DOHH2 (cell line): ENCODE results near the gene AKAP17A.

ENCODE experiments used
- H3F3A ChIP-seq: fragments of 200-600 bp; sonication (generic), shearing (Covaris generic); 2 replicates; pipeline ENCODE4 v1.6.0; 2016; ENCODE audit warnings: antibody characterized with exemption, mild to moderate bottlenecking; ENCODE audit not compliant: control insufficient read depth, insufficient read depth
- H3K27ac ChIP-seq: fragments of 200-600 bp; sonication (generic); 2 replicates; pipeline ENCODE4 v1.5.1; 2014; ENCODE audit warnings: low read depth, mild to moderate bottlenecking, low read length, moderate library complexity
- H3K27me3 ChIP-seq: fragments of 200-600 bp; sonication (generic); 2 replicates; pipeline ENCODE4 v1.6.1; 2014; ENCODE audit warnings: mild to moderate bottlenecking, low read length, mixed read lengths; ENCODE audit not compliant: control insufficient read depth
- H3K36me3 ChIP-seq: fragments of 200-600 bp; sonication (generic); 2 replicates; pipeline ENCODE4 v1.6.1; 2014; ENCODE audit warnings: mild to moderate bottlenecking, low read length, moderate library complexity, mixed read lengths; ENCODE audit not compliant: control insufficient read depth
- H3K4me1 ChIP-seq: fragments of 200-600 bp; sonication (generic); 2 replicates; pipeline ENCODE4 v1.6.1; 2014; ENCODE audit warnings: mild to moderate bottlenecking, low read length, mixed read lengths; ENCODE audit not compliant: control insufficient read depth
- H3K4me2 ChIP-seq: fragments of 200-600 bp; sonication (generic); 2 replicates; pipeline ENCODE4 v1.6.0; 2014; ENCODE audit warnings: mild to moderate bottlenecking, low read length, moderate library complexity
- H3K4me3 ChIP-seq: fragments of 200-600 bp; sonication (generic); 2 replicates; pipeline ENCODE4 v1.5.1; 2014; ENCODE audit warnings: mild to moderate bottlenecking, low read length, mixed read lengths
- H3K79me2 ChIP-seq: fragments of 200-600 bp; sonication (generic); 2 replicates; pipeline ENCODE4 v1.6.1; 2014; ENCODE audit warnings: mild to moderate bottlenecking, low read length, mixed read lengths; ENCODE audit not compliant: control insufficient read depth
- H3K9me2 ChIP-seq: fragments of 200-600 bp; sonication (generic); replicated peaks from 2 replicates; pipeline ENCODE4 v1.6.1; 2014; ENCODE audit warnings: mild to moderate bottlenecking, low read length, mixed read lengths; ENCODE audit not compliant: control insufficient read depth
- H3K9me3 ChIP-seq: fragments of 200-600 bp; sonication (generic); 2 replicates; pipeline ENCODE4 v1.6.1; 2014; ENCODE audit warnings: antibody characterized with exemption, low read length, mixed read lengths; ENCODE audit not compliant: control insufficient read depth, insufficient read depth
- H4K20me1 ChIP-seq: fragments of 200-600 bp; sonication (generic); 2 replicates; pipeline ENCODE4 v1.6.0; 2014; ENCODE audit warnings: low read depth, mild to moderate bottlenecking, antibody characterized with exemption, low read length, moderate library complexity; ENCODE audit not compliant: control insufficient read depth, insufficient read depth
- CTCF ChIP-seq: fragments of 200-600 bp; sonication (generic); IDR thresholded peaks from one replicate; pipeline ENCODE4 v1.5.1; 2014; ENCODE audit warnings: antibody characterized with exemption, mild to moderate bottlenecking, low read depth, low read length; ENCODE audit not compliant: poor library complexity, severe bottlenecking
- EZH2phosphoT487 ChIP-seq: fragments of 200-600 bp; sonication (generic); IDR thresholded peaks from 2 replicates; pipeline ENCODE4 v1.6.1; 2017; ENCODE audit warnings: borderline replicate concordance, mild to moderate bottlenecking, antibody characterized with exemption, low read length, moderate library complexity, mixed read lengths

Gene AKAP17A

GRCh38 chrX:1609762-1610161 lies 18.4 kb downstream of the AKAP17A start:
- 0 out of 2 replicates have a peak, but pooled peaks cover 3% of the 10 kb centered on the region for H3F3A ChIP-seq
- peaks cover 5% of the 10 kb centered on the region for H3K4me1 ChIP-seq
- no peak overlapping the region for H3K27ac ChIP-seq
- no peaks in the 10 kb centered on the region for H3K36me3 ChIP-seq
- H3K4me3 ChIP-seq = no peak overlapping the region
- no peaks in the 10 kb centered on the region for H3K9me3 ChIP-seq
- TF ChIP-seq CTCF = no peak
- TF ChIP-seq EZH2phosphoT487 = no peak
- no peaks in the 10 kb centered on the region for H3K9me2 ChIP-seq
- H4K20me1 ChIP-seq = no peaks in the 10 kb centered on the region
- H3K79me2 ChIP-seq = no peaks in the 10 kb centered on the region
- H3K4me2 ChIP-seq = no peak overlapping the region
- H3K27me3 ChIP-seq = no peaks in the 10 kb centered on the region

GRCh38 chrX:1610166-1610565 lies 18.8 kb downstream of the AKAP17A start:
- no peaks in the 10 kb centered on the region for H3K9me3 ChIP-seq
- H3K4me3 ChIP-seq = no peak overlapping the region
- H3K9me2 ChIP-seq = no peaks in the 10 kb centered on the region
- no peaks in the 10 kb centered on the region for H3K27me3 ChIP-seq
- H3F3A ChIP-seq = 0 out of 2 replicates have a peak, but pooled peaks cover 3% of the 10 kb centered on the region
- no peaks in the 10 kb centered on the region for H3K79me2 ChIP-seq
- no peaks in the 10 kb centered on the region for H4K20me1 ChIP-seq
- H3K4me1 ChIP-seq = peaks cover 9% of the 10 kb centered on the region
- no peaks in the 10 kb centered on the region for H3K36me3 ChIP-seq
- no peak overlapping the region for H3K27ac ChIP-seq
- H3K4me2 ChIP-seq = no peak overlapping the region
- TF ChIP-seq CTCF (no peak), EZH2phosphoT487 (no peak)

- no peak for TF ChIP-seq EZH2phosphoT487
- no peak for TF ChIP-seq CTCF
- no peaks in the 10 kb centered on the region for H3K9me3 ChIP-seq
- no peak overlapping the region for H3K27ac ChIP-seq
- no peaks in the 10 kb centered on the region for H3K9me2 ChIP-seq
- 0 out of 2 replicates have a peak, but pooled peaks cover 3% of the 10 kb centered on the region for H3F3A ChIP-seq
- no peaks in the 10 kb centered on the region for H4K20me1 ChIP-seq
- no peaks in the 10 kb centered on the region for H3K79me2 ChIP-seq
- H3K4me2 ChIP-seq = no peak overlapping the region
- peaks cover 12% of the 10 kb centered on the region for H3K4me1 ChIP-seq
- no peaks in the 10 kb centered on the region for H3K36me3 ChIP-seq
- no peaks in the 10 kb centered on the region for H3K27me3 ChIP-seq
- H3K4me3 ChIP-seq = no peak overlapping the region
Measured at GRCh38 chrX:1610736-1611135, 19.3 kb downstream of the AKAP17A start.
